Measurements from ENCODE around the gene DGKH.
"Not testable (repeated sequence)": the region's sequence is repeated elsewhere in the genome, so short reads cannot be mapped to it uniquely, and the experiment has no call there.

Gene DGKH

DNA sequence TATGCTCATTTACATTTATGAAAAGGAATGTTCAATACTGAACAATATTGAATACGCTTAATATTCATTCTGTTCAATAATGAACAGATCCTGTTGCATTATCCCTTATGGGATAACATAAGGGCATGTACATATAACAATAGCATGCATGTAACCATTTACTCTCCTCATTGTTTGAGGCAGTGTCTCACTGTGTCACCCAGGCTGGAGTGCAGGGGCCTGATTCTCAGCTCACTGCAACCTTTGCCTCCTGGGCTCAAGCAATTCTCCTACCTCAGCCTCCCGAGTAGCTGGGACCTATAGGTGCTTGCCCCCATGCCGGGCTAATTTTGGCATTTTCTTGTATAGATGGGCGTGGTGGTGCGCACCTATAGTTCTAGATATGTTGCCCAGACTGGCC lies 4.8 kb upstream of the DGKH start:
- DNase-seq, result no peak

DNA sequence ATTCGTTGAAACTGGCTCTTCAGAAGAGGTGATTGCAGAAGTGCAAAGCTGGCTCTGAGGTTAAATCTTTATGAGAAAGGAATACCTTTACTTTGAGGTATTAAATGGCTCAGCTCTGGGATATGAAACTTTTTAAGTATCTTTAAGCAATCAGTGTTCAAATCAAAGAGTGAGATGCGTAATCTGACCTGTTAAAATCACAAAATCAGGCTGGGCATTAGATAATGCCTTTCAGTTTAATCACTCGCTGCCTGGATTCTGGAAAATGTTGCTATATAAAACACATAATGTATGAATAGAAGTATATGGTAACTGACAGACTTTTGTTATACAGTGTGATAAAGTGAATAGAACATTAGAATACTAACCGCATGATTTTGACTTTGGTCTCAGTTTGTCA lies 2.0 kb upstream of the DGKH start:
- DNase-seq, result no peak

DNA sequence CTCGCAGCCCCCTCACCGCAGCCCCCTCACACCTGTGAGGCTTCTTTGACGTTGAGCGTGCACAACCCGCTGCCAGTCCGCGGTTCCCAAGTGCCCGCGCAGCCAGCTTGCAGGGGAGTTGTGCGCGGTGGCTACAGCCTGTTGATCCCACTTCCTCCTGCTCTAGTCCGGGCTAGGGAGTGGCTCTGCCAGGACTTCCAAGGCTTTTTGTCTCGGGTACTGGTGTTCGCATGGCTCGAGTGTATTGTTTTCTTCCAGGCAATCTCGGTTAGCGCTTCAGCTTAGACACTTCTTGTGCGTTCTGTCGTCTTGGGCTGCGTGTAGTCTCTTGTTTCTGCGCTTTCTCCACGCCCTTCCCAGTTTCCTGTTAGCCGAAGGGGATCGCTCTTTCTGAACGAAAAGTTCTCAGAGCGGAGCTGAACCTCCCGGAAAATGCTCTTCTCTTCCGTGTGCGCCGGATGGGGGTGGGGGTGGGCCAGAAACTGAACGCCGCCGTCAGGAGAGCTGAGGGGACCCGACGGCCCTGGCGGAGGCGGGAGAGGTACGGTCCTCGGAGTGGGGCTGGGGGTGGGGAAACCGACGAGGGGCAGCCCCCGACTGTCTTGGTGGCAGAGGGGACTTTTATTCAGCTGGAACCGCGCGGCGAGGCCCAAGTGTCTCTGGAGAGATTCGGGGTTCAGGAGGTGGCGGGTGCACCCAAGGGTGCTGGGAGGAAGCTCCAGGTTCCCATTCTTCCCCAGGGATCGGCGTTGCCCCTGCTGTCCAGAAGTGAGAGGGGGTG lies 697 bp upstream of the DGKH start:
- DNase-seq, result no peak

DNA sequence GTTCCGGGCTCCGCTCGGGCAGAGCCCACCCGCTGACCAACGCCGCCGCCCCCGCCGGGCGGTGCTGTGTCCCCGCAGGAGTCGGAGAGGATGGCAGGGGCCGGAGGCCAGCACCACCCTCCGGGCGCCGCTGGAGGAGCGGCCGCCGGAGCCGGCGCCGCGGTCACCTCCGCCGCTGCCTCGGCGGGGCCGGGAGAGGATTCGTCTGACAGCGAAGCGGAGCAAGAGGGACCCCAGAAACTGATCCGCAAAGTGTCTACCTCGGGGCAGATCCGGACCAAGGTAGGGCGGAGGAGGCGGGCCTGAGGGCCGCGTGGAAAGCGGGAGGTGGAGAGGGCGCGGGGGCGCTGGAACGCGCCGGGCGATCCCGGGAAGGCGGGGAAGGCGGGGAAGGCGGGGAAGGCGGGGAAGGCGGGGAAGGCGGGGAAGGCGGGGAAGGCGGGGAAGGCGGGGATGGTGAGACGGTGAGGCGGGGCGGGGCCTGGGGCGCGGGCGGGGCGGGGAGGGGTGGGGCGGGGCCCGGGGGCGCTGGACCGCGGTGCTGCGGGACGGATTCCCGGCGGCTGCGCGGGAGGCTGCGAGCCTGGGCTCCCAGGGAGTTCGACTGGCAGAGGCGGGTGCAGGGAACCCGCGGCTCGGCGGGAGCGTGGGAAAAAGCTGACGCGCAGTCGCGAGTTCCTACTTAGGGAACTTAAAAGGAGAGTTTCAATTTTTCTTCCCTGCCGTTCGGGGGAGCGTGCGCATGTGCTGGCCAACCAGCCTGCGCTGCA lies 421 bp downstream of the DGKH start:
- no peak for DNase-seq

DNA sequence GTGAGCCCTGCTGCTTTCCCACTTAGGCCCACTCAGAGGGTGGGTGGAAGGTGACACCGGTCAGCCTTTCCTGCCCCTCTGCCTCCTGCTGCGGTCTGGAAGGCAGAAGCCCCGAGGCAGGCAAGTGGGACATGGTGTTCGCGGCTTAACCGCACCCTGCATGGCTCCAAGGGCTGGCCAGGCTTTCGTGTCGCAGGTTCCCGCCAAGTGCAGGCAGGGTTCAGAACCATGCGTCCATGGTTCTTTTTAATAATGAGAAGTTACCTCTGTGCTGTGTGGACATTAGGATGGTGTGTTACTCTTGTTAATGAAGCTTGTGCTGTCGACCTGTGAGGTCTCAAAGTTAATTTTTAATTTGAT lies 986 bp downstream of the DGKH start:
- DNase-seq, result no peak

DNA sequence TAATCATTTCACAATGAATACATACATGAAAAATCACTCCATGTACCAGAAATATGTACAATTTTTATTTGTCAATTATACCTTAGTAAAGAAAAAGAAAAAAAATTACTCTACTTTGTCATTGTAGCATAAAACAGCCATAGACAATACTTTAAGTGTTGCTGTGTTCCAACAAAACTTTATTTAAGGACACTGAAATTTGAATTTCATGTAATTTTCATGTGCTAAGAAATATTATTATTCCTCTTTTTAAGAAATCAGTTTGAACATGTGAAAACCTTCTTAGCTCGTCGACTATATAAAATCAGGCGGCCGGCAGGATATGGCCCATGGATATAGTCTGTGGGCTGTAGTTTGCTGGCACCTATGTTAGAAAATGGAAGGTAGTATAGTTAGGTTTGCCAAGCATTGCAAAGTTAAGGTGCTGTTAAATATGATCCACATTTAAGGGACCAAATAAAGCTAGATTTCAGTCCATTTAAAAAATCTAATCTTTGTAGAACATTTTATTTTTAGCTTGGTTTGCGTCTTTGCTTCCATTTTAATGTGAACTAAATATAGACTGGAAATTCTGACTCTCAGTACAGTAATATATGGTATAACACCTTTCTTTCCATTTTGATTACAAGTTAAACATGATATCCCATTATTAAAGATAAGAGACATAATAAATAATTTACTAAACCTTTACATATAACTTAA lies 6.5 kb downstream of the DGKH start:
- no peak for DNase-seq

DNA sequence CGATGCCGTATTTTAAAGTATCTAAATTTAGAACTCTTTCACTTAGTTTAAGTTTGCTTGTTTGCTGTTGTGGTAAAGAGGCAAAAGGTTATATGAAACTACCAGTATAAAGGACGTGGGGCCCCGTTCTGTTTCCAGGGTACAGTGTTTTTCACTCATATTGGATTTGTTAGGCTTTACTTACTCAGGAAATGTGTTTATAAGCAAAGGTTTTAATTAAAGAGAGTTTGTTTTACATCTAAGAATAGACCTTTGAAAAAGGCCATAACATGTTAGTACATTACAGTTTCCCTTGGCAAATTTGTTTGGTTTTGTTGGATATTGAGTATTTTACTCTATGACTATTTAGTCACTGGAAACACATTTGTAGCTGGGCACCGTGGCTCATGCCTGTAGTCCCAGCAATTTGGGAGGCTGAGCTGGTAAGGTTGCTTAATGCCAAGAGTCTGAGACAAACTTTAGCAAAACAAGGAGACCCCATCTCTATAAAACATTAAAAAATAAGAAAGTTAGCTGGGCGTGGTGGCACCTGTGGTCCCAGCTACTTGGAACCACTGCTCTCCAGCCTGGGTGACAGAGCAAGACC lies 7.1 kb downstream of the DGKH start:
- no peak for DNase-seq

DNA sequence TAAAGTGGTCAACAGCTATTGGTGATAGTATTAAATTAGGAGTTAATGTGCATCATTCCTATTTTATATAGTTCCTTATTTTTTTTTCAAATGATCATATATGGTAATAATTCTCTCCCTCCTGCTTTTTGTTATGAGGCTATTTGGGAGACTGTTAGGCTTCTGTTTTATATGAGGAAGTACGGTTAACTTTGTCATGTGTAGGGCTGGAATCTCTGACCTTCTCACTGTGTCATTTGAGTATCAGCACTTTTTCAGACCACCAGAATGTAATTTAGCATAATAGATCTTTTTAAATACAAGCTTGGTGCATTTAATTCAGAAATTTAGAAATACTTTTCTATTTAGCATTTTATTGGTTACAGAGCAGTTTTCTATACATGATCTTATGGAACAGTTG lies 7.7 kb downstream of the DGKH start:
- no peak for DNase-seq

DNA sequence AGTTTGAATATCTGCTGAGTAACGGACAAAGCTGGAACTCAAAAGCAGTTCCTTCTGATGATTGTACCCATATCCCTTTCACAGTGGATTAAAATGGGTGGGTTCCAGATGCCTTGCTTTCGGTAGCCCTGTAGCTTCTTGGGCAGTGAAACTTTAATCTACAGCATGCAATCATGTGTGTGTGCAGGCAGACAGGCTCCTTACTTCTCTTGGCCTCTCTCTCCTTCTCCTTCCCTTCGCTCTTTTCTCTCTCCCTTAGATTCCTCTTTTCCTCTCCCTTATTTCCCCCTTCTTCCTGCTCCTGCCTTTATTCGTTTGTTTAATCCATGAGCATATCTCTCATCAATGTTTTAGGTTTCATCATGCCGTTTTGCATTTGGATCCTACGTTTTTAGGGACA lies 8.1 kb downstream of the DGKH start:
- no peak for DNase-seq

DNA sequence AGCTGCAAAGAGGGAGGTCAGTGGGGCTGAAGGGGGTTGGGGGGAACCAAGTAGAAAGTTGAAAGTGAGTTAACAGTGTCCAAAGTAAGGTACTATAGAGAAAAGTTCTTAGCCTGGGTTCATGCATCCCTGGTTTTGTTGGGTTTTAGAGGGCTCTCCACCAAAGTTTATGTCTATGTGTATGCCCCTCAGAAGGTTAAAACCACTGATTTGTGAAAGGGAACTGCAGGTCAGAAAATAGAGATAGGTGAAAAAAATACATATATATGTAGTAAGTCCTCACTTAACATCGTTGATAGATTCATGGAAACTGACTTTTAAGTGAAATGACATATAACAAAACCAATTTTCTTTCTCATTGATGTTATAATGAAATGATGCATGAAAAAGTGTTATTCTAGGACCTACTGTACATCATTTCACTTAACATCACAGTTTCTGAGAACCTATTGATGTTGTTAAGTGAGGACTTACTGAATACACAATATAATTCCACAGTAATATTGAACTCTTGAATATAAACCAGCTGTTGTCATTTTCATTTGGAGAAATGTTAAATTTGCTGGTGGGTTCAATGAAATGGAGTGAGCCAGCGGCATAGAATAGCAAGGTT lies 9.6 kb downstream of the DGKH start:
- DNase-seq, result no peak

DNA sequence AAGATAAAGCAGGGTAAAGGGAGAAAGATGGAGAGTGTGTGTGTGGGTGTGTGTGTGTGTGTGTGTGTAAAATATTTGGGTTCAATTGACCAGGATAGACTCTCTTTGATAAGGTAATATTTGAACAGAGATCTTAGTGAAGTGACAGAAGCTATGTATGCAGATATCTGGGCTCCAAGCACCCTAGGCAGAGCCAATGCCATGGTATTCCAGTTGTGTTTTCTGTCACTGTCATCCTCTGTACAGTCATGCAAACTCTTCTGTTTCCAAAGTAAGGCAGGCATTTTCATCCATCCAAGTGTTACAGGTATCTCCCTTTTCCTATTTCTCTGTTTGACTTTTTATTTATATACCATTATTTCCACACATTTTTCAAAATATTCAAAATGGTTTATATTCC lies 13.5 kb downstream of the DGKH start:
- no peak for DNase-seq

DNA sequence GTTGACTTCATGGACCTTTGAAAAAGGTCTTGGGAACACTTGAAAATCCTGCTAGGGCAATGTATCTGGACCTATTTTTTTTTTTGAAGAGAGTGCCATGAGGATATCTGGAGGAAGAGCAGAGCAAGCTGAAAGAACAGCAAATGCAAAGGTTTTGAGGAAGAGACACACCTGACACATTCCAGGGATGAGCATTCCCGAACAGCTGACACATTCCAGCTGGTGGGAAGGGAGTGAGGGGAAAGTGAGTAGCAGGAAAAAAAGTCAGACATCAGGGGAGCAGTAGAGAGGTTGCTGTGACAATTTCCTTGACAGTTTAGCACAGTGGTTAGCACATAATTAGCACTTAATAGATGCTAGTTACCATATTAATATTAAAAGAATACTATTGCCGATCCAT lies 14.7 kb downstream of the DGKH start:
- DNase-seq, result no peak

DNA sequence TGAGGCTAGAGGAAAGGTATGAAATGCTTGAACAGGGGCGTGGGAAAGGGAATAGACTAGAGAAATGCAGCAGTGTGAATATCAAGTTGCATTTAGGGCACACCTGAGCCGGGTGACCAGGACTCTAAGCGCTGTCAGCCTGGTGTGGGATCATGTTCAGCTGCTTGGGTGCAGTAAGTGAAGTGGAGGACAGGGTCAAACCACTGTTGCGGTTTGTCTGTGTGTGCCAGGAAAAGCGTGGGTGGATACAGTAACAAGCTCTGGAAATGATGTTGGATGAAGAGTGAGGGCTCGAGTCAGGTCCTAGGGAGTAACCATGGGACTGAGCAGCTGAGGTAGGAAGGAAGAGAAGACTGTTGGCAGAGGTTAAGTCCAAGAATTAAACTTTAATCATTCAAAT lies 15.8 kb downstream of the DGKH start:
- DNase-seq, result no peak

DNA sequence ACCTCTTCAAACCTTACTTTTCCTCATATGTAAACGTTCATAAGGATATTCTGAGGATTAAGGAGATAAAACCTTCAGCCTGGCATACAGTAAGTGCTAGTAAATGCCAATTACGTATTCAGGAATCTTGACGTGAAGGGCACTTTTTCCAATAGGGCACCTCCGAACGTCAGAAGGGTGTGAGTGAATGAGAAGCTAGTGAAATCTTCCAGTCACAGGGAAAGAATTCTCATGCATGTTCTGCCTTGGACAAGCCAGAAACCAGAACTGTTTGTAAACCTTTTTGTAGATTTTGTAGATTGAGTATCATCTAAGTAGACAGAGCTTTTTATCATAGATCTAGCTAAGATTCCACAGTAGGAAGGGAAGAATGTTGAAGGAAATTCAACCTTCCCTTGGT lies 16.5 kb downstream of the DGKH start:
- no peak for DNase-seq

DNA sequence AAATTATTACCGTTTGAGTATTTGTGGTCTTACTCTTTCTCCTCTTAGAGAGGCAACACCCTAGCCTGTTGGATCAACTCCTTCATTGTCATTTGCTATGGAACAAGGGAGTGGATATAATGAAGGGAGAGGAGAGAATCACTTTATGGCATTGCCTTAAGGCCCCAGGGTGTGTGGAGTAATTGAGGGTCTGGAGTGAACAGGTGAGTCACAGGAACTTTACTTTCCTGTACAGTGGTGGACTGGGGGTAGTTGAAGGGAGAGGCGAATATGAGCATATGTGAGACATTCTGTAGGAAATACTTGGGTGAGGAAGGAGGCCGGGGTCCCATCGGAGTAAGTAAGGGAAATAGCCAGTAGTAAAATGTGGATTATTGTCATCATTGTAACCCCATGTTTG lies 17.0 kb downstream of the DGKH start:
- no peak for DNase-seq

DNA sequence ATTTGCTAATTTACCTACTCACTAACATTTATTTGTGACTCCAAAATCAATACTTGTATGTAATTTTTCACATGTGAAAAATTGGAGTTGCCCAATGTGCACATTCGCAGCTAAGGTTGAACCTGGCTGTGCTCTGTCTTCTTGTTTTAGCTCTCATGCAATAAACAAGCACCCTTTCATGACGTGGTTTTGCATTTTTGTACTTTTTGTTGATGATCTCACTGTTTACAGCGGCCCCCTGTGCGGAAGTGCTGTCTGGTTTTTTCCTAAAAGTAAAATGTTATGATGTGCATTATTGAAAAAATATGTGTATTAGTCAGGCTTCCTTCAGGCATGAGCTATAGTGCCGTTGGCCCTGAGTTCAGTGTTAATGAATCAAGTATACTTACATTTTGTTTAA lies 18.1 kb downstream of the DGKH start:
- no peak for DNase-seq

DNA sequence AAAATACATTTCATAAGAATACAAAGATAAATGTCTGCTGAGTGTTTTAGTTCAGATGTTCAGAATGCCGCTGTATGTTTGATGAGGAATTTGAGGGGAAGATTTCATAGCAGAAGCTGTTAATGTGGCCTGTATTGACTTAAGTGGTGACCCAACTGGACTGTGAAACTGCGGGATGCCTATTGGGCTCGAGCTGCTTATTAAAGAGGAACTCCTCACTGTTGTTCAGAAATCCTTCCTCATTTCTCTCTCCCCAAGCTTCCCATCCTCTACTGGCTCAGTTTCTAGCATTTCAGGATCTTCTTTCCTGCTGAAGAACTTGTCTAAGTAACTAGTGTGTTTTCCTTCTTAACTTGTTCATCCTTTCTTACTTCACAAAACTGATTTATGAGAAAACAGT lies 20.4 kb downstream of the DGKH start:
- no peak for DNase-seq

DNA sequence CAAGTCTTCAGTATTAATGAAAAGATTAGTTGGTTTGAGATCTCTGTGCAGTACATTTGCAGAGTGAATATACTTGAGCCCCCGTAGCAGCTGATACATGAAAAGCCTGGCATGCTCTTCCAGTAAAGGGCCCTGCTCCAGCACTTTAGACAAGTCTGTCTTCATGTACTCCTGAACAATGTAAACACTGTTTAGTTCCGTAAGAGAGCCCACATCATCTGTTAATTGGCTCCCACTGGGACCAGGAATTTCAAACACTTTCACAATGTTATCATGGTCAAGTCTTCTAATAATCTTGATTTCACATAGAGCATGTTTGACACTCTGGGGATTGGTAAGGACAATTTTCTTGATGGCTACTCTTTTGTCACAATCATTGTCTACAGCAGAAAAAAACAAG lies 22.2 kb downstream of the DGKH start:
- not testable (repeated sequence) for DNase-seq

DNA sequence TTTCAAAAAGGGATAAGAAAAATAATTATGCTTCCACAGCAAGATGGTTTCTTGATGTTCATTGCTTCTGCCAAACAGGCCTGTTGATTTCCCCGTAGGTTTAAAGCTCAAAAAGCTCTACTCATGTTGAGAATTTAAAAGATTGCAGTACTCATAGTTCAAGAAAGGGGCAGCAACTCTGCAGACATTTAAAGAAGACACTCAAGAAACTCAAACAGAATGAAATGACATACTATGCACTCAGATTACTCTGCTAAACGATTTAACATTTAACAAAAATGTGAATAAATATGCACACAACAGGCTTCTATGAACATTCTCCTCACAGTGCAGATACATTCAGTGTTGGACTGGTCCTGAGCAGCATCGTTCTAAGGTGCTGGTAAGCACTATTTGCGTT lies 22.7 kb downstream of the DGKH start:
- DNase-seq, result not testable (repeated sequence)

DNA sequence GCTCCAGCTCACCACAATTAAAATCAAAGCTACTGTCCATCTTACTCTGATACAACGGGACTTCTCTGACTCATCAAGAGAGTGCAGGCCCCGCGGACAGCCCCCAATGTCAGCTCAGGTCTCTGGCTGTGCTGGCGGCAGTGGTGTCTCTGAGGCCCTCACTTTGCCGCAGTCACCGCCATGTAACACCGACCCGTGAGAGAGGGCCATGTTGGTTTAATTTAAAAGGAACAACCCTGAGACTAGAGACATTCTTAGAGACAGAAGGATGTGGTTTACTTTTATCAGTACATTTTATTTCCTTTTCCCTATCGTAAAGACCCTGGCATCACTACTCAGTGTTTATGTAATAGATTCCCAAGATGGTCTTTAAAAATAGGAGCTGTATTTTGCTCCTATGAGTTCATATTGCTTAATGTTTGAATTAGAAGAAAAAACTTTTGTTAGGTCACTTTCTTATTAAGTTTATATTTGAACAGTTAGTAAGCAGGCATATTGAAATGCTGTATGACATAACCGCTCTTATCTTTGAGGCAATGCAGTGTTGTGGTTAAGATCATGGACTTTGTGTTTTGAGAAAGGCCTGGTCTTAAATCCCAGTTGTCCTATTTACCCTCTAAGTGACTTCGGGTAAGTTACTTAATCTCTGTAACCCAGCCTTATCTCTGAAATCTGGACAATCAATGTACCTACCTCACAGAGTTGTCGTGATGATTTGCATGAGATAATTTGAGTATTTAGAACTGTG lies 23.4 kb downstream of the DGKH start:
- DNase-seq, result no peak

DNA sequence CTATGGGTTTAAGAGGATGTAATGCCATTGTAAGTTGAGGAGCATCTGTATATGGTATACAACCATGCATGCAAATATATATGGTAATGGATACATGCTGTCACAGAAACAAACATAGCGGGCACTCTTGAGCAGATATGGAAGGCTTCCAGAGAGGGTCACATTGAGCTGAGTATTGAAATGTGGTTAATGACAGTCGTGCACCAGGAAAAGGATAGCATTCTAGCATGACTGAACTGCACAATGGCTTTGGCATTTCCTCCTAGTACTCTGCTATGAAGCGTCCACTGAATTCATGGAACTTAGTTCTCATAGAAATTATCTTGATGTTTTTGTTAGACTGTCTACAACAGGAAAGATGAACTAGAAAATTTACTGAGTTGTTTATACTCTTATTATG lies 25.2 kb downstream of the DGKH start:
- no peak for DNase-seq

DNA sequence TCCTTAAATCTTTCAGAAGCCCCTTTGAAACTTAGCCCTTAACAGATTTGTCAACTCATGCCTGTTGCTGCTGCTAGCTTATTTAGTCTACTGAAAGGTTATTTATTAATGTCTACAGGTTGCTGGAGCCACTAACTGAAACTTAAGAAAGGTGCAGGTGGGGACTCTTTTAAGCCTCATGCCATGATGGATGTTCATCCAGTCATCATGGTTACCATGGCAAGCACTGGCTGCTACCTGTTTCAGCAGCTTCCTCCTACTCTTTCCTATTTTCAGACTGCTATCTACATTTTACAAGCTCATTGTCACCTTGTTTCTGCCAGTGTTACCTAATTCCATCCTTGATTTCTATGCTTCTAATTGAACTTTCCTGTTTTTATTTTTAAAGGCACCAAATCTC lies 27.1 kb downstream of the DGKH start:
- no peak for DNase-seq

DNA sequence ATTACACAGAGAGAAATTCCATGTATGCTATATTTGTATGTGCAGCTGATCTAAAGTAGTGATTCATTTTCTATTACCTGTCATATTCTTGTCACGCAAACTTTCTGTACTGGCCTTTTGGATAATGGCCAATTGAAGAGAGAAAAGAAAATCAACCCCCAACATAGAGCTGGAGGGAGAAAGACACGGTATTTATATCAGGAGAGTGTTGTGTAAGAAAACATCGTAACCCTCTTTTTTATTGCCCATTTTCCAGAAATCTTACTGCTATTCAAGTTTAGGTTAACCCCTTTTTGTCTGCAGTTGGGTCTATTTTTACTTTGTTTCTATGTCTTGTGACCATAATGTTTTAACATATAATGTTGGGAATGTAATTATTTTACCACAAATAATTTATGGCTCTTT lies 27.9 kb downstream of the DGKH start:
- DNase-seq, result no peak
